HG03103 (cell line): ENCODE measurements around the gene CHRD.
"Not testable (repeated sequence)": the region's sequence is repeated elsewhere in the genome, so short reads cannot be mapped to it uniquely, and the experiment has no call there.

ENCODE experiments used
- ATAC-seq: cut with Tn5 transposase; IDR thresholded peaks from one replicate; pipeline ENCODE4 v1.9.1; 2021; ENCODE audit warnings: low read depth; ENCODE audit not compliant: unreplicated experiment

The CHRD gene

GRCh38 chr3:184379358-184380184 lies at the start of gene CHRD:
Gene CHRD, plus strand, starts transcription at chr3:184380054. Its CDS starts 265 bp downstream, at chr3:184380319.
- ATAC-seq, result no peak

- ATAC-seq, result no peak
Measured at GRCh38 chr3:184332370-184333090, 47.3 kb upstream of the CHRD start.

DNA sequence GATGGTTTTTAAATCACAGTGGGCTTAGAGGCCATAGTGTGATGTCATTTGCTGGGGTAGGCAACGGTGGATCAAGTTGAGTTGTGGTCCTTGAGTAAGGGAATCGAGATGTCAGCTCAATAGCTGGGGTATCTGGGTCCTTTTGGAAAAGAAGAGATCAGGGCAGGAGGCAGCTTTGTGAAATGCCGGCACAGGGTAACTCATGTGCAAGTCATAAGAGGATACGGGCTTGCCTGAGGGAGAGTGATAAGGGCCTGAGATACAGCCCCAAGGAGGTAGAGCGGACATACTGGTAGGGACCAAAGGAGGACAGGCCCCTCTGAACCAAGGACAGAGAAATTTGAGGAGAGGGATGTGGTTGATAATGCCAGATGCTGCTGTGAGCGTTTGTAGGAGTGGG lies 46.7 kb upstream of the CHRD start:
- no peak for ATAC-seq

DNA sequence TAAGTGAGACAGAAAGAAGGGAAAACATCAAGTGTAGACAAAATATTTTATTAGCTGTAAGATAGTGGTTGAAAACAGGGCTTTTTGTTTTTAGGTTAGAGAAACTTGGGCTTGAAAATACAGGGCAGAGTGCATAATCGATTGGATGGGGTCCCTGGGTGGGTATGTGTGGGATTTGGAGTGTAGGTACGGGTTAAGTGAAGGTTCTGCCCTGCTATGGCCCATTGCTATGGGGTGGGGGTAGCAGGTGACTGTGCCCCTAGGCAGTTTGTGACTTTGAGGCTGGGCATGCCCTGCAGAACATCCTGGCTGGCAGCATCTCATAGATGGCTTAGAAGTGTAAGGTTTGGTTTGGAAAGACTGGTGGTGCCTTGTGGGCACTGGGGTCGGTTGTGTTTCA lies 46.2 kb upstream of the CHRD start:
- ATAC-seq, result no peak

- no peak for ATAC-seq
Measured at GRCh38 chr3:184334470-184335158, 45.2 kb upstream of the CHRD start.

DNA sequence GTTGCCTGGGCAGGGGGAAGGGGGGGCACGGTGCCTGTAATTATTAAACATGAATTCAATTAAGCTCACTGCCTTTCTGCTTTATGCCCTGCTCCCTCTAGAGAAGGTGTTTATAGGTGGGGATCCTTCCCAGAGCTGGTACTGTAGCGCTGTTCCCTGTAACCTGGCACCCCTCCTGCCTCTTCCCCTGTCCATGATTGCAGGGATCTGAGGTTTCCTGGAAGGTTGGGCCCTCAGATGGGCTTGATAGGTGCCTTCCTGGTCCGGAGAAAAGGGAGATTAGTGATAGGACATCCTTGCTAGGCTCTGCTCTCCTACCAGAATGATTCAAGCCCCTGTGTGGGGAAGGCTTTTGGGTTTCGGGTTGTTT lies 44.6 kb upstream of the CHRD start:
- no peak for ATAC-seq

GRCh38 chr3:184335661-184336546 lies 44.0 kb upstream of the CHRD start:
- ATAC-seq, result peak; percentile 66

DNA sequence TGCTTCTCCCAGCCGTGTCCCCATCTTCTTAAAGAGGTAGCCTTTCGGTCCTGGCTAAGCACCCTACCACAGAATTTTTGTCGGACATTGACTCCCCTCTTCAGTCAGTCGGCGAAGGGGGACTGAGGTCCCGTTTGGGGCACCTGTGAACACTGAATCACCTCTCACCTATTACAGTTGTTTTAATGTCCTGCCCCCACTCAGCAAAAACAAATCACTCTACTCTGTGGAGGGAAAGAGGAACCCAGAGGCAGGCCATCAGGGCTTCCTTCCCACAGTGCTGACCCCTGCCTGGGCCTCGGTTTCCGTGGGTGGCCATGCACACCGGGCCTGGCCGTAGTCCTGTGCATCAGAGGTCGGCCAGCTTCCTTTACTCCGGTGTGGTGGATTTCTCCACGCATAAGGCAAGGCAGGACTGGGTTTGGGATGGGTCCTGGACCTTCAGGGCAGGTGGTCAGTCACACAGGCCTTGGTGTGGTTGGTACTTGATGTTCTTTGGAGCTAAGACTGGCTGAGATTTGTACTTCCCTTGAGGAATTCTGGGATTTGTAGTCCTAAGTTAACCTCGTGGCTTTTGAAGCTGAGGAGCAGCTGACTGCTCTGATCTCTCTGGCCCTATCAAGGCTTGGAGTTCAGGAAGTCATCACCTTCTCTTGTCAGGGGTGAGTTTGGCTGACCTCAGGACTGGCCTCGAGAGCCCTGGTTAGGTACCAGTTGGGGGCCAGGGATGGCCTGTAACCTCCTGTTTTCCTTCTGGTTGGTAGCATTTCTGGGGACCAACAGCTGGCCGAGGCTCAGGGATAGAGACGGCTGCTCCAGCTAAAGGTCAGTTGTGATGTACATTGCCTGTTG lies 43.1 kb upstream of the CHRD start:
- ATAC-seq, result no peak

GRCh38 chr3:184337399-184337714 lies 42.5 kb upstream of the CHRD start, which contains the start of gene FAM131A:
Gene FAM131A, plus strand, starts transcription at chr3:184337600. Its CDS starts 31 bp downstream, at chr3:184337631.
- no peak for ATAC-seq

DNA sequence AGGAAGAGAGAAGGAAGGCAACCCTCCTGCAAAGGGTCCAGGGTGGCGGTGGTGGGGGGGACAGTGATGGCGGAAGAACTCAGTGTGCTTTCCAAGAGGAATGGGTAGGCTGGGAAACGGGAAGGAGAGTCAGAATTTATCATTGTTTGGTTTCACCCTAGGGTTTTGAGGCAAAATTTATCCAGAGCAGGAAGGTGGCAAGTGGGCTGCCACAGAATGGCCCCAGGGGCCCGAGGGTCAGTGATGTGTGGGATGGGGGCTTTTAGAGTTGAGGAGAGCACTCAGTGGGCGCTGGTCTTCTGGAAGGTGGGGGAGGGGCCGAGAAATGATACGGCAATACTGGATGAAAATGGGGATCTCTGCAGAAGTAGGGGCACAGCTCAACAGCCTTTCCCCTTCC lies 41.9 kb upstream of the CHRD start:
- ATAC-seq, result no peak

GRCh38 chr3:184338511-184338945 lies 41.3 kb upstream of the CHRD start:
- ATAC-seq, result no peak

- ATAC-seq, result no peak
Measured at GRCh38 chr3:184339001-184339400, 40.9 kb upstream of the CHRD start.

DNA sequence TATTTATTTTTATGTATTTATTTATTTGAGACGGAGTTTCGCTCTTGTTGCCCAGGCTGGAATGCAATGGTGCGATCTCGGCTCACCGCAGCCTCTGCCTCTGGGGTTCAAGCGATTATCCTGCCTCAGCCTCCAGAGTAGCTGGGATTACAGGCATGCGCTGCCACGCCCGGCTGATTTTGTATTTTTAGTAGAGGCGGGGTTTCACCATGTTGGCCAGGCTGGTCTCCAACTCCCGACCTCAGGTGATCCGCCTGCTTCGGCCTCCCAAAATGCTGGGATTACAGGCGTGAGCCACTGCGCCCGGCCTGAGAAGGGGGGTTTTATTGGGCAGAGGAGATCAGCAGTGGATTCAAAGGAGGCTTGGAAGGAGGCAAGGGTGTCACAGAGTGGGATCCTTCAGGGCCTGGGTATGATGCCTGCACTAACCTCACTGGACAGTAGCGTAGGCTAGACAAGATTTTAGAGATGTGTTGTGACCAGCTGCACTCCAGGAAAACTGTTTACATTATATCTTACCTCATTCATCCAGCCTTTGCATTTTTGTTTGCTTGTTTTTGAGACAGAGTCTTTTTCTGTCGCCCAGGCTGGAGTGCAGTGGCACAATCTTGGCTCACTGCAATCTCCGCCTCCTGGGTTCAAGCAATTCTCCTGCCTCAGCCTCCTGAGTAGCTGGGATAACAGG lies 40.3 kb upstream of the CHRD start:
- not testable (repeated sequence) for ATAC-seq

DNA sequence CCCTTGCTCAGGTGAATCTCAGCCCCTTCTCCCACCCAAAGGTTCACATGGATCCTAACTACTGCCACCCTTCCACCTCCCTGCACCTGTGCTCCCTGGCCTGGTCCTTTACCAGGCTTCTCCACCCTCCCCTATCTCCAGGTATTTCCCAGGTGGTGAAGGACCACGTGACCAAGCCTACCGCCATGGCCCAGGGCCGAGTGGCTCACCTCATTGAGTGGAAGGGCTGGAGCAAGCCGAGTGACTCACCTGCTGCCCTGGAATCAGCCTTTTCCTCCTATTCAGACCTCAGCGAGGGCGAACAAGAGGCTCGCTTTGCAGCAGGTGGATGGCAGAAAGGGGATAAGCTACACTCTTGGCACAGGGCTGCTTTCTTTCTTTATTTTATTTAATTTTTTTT lies 37.9 kb upstream of the CHRD start:
- ATAC-seq, result no peak

GRCh38 chr3:184343200-184343876 lies 36.5 kb upstream of the CHRD start:
- no peak for ATAC-seq

- ATAC-seq, result no peak
Measured at GRCh38 chr3:184344579-184345316, 35.1 kb upstream of the CHRD start.

- ATAC-seq, result no peak
Measured at GRCh38 chr3:184345317-184346144, 34.3 kb upstream of the CHRD start.
